Activated CD8-positive, alpha-beta memory T cell treated with anti-CD3 and anti-CD28 coated beads for 36 hours (primary cell): ENCODE results near the gene UQCR11. TPM values are rescaled to one million over a fixed set of nuclear protein-coding genes. Genes with fewer than 3 reads are reported as not detected.

Experiments
- CTCF ChIA-PET: fragments of 350-600 bp; sonication (Branson Sonifier 250); formaldehyde crosslinking; loops from one replicate; lab custom pipeline; 2021; ENCODE audit warnings: antibody characterized with exemption; lab: Charles Lee
- POLR2A ChIA-PET: fragments of 350-600 bp; sonication (Branson Sonifier 250); formaldehyde crosslinking; loops from one replicate; lab custom pipeline; 2021; ENCODE audit warnings: antibody characterized with exemption; lab: Charles Lee
- total RNA-seq, 2 experiments: library from RNA; stranded (reverse); gene quantifications; one replicate each; pipeline ENCODE4 v1.2.3, GENCODE V29; 2021

UQCR11 gene
- total RNA-seq, result 100 to 1,000 TPM; 254 to 264 TPM

DNA sequence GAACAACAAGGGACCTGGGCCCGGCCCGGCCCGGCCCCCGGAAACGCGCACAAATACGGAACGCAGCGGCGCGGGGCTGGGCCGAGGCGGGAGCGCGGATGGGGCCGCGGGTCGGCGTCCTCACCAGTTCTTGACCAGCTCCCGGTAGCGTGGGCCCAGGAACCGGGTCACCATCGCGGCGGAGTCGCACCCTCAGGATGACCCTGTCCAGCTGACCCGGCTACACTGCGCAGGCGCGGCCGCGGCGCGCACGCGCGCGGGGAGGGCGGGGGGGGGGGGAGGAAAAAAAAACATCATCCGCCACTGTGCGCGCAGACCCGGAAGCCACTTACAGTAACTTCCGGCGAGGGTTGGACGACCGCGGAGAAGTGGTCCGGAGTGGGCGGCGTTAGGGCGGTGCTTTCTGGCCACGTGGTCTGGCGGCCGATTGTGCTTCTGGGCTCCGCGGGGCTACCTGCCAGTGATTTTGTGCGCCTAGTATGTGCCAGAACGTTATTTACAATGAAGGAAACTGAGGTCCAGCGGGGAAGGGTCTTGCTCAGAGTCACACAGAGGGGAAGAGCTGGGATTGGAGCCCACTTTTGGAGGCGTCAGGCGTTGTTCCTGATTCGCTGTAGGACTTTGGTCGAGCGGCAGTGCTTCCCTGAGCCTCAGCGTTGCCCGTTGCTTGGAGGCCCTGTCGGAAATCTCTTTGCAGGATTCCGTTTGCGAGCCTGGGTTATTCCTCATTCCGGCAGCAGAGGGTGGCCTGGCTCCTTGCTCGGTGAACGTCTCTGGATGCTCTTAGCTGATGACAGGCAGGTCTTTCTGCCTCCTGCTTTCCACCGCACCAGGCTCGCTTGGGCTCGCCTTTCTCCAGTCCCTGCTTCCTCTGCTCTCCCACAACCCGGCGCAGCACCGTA, at the start of gene UQCR11:
Gene UQCR11 (minus strand): TSS at position 227 of the 902 bp plus-strand sequence. CDS start 53 bp downstream, at position 174.
- ChIA-PET CTCF (interaction anchor here (0.7 to 5.2 kb wide), 10 partner anchors 13 to 560 kb away, joined by 3 to 28 read pairs (median 3); partner anchors contain the start of gene MBD3), POLR2A (interaction anchor here (0.6 to 2.2 kb wide), 4 partner anchors 13 to 166 kb away, joined by 3 to 18 read pairs (median 8); partner anchors contain the start of genes MBD3 and TCF3)

- ChIA-PET CTCF (interaction anchor here (1.0 kb wide), 1 partner anchor 18 kb away, joined by 4 read pairs; no protein-coding TSS in a partner anchor), POLR2A (no interaction called here)
These were observed 49.0 kb upstream of the UQCR11 start for GRCh38 chr19:1654178-1654792.

DNA sequence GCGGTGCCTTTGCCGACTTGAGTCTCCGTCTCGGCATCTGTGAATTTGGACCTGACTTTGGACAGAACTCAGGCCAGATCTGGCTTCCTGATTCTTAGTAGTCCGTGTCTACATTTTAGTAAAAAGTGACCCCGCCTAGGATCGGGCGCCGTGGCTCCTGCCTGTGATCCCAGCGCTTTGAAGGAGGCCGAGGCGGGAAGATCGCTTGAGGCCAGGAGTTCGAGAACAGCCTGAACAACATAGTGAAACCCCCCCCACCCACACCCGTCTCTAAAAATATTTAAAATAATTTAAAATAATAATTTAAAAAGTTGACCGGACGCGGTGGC, 48.0 kb upstream of the UQCR11 start:
- POLR2A ChIA-PET, result interaction anchor here (1.0 to 2.2 kb wide), 3 partner anchors 9 to 384 kb away, joined by 3 to 18 read pairs (median 3); partner anchors contain the start of genes CIRBP and UQCR11
- CTCF ChIA-PET, result interaction anchor here (1.9 kb wide), 1 partner anchor 19 kb away, joined by 6 read pairs; no protein-coding TSS in a partner anchor

GRCh38 chr19:1652471-1653299, 47.4 kb upstream of the UQCR11 start, which contains the start of gene TCF3:
Gene TCF3, minus strand, starts transcription at chr19:1652615. Its CDS starts 2,367 bp downstream, at chr19:1650248.
- POLR2A ChIA-PET, result interaction anchor here (0.6 to 2.2 kb wide), 4 partner anchors 9 to 383 kb away, joined by 3 to 18 read pairs (median 3); partner anchors contain the start of genes CIRBP and UQCR11
- CTCF ChIA-PET, result interaction anchor here (1.9 kb wide), 1 partner anchor 19 kb away, joined by 6 read pairs; no protein-coding TSS in a partner anchor

GRCh38 chr19:1651568-1652291, 46.5 kb upstream of the UQCR11 start:
- ChIA-PET POLR2A (interaction anchor here (2.2 kb wide), 1 partner anchor 46 kb away, joined by 18 read pairs; the partner anchor contains the start of gene UQCR11), CTCF (interaction anchor here (1.2 to 1.9 kb wide), 3 partner anchors 20 to 46 kb away, joined by 5 to 8 read pairs (median 6); no protein-coding TSS in a partner anchor)

GRCh38 chr19:1650650-1651567, 45.6 kb upstream of the UQCR11 start:
- ChIA-PET CTCF (interaction anchor here (1.2 to 1.4 kb wide), 2 partner anchors 21 to 45 kb away, joined by 5 to 8 read pairs; no protein-coding TSS in a partner anchor), POLR2A (interaction anchor here (0.6 to 2.2 kb wide), 3 partner anchors 25 to 395 kb away, joined by 3 to 18 read pairs (median 3); partner anchors contain the start of gene UQCR11)

DNA sequence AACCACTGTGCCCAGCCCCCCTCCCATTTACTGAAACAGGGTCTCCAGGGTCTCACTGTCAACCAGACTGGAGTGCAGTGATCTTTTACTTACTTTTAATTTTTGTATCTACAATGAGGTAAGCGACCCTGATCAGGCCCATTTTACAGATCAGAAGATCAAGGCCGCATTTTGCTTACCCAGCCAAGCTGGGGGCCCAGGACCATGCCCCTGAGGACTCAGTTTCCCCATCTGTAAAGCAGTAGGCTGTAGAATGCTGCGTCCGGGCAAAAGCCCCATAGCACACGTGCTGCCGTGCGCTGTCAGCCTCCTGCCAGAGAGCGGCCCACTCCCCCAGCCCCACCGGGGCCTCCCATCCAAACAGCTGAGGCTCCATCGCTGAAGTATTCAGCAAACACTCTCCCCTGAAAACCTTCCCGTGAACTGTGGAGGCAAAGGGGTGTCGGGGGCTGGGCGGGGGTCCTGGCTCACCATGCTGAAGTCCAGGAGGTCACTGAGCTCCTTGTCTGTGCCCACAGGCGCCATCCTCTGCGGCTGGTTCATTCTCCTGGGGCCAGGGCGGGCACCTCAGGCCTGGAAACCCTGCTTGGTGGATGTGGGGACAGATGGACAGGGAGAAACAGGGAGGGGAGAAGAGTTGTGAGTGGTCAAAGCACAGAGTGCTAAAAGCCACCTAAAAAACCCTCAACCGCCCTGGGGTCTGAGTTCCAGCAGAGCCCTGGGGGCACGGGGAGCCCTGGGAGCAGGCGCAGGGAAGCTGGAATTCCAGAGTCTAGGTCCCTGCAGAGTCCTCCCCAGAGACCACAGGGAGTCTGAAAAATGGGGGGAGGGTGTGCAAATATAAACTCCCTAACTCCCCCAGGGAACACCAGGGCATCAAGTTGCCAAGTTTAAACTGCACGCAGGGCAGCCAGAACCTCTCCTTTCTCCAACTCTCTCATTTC, 44.7 kb upstream of the UQCR11 start:
- ChIA-PET POLR2A (interaction anchor here (0.8 kb wide), 1 partner anchor 59 kb away, joined by 3 read pairs; no protein-coding TSS in a partner anchor), CTCF (interaction anchor here (1.4 kb wide), 1 partner anchor 22 kb away, joined by 5 read pairs; no protein-coding TSS in a partner anchor)

- ChIA-PET POLR2A (interaction anchor here (0.8 kb wide), 1 partner anchor 58 kb away, joined by 3 read pairs; no protein-coding TSS in a partner anchor), CTCF (no interaction called here)
These were observed 43.8 kb upstream of the UQCR11 start for GRCh38 chr19:1648920-1649541.

- POLR2A ChIA-PET, result no interaction called here
These were observed 43.2 kb upstream of the UQCR11 start for GRCh38 chr19:1648459-1648849.

DNA sequence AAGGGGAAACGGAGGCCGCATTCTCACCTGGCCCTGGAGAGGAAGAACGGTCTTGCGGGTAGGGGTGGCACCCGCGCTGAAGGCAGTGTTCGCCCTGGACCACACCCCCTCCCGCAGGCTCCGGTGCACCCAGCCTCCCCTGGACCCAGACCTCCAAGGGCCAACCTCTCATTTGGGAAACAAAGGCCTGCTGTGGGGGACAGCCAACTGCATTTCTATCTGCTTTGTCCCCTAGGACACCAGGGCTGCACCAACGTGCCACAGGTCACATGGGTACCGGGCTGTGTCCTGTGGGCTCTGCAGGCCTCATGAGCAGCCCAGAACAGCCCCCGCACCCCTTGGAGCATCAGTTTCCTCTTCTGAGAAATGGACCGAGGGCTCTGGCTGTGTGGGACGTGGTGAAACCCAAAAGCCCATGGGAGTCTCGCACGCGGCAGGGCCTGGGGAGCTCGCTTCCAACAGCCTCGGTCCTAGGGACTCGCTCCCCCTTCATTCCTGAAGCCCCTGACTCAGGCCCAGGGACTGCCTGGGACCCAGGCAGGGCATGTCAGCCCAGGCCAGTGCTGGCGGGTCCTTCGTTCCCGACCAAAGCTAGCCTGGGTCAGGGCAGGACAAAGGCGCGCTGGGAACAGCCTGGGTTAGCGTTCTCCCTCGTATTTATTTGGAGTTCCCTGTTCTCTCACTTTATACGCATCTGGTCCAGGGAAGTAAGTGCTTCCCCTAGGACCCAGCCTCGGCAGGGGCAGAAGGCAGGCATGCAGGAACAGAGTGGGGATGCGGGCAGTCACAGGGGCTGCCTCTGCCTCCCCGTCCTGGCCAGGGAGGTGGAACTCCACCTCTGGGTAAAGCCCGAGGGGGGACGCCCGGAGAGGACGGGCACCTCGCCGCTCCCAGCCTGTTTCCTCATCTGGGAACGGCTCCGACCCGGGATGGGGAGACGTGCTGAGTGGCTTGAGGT, 42.5 kb upstream of the UQCR11 start:
- CTCF ChIA-PET, result no interaction called here
- POLR2A ChIA-PET, result no interaction called here

More at GRCh38 chr19:1648459-1648849, 43.2 kb upstream of the UQCR11 start:
- CTCF ChIA-PET, result no interaction called here

DNA sequence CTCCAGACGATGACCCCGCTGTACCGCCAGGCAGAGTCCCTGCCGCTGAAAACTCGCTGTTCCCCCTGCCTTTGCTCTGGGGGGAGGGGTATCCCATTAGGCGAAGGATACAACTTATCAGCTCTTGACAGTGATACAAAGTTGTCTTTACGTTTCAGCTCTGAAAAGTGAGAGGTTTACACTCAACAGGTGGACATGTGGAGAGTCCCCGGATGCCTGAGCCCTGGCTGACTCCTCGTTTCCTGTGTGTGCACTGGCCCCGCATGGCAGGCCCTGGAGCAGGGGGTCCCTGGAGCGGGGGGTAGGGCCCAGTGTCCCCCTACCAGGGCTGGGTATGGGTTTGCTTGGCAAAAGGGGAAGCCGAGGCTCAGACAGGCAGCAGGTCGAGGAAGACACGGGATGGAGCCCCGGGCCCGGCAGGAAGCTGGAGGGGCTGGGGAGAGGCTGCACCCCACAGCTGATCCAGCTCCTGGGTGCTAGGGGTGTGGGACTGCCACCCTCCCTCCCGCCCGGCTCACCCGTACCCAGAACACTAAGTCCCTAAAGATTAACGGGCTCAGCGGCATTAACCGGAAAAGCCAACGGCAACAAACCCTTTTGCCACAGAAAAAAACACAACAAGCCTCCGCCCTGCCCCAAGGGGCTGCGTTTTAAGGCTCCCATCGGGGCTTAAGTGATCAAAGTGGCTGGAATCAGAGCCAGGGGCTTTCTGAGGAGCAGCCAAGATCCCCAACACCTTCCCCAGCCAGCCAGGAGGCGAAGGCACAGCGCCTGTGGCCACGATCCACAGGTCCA, 41.6 kb upstream of the UQCR11 start:
- POLR2A ChIA-PET, result no interaction called here

GRCh38 chr19:1646149-1646548, 40.9 kb upstream of the UQCR11 start:
- ChIA-PET CTCF (interaction anchor here (1.0 kb wide), 1 partner anchor 180 kb away, joined by 5 read pairs; no protein-coding TSS in a partner anchor), POLR2A (no interaction called here)

More for the DNA sequence above, 41.6 kb upstream of the UQCR11 start:
- CTCF ChIA-PET, result interaction anchor here (1.0 kb wide), 1 partner anchor 179 kb away, joined by 5 read pairs; no protein-coding TSS in a partner anchor

GRCh38 chr19:1645299-1645698, 40.0 kb upstream of the UQCR11 start:
- CTCF ChIA-PET, result no interaction called here
- POLR2A ChIA-PET, result no interaction called here
